COLO829 (cell line): ENCODE measurements around the gene EDC4.
"Not testable (repeated sequence)": the region's sequence is repeated elsewhere in the genome, so short reads cannot be mapped to it uniquely, and the experiment has no call there.

Experiments used
- DNase-seq: peaks from one replicate; pipeline ENCODE4 v3.0.0; 2012; ENCODE audit warnings: low spot score

Gene EDC4

GRCh38 chr16:67872631-67873434 is at the start of gene EDC4:
TSS of gene EDC4 (plus strand) at chr16:67873052. CDS start at chr16:67873262, 210 bp downstream.
- peak; percentile 82 for DNase-seq

GRCh38 chr16:67825119-67825518 is 47.7 kb upstream of the EDC4 start:
- DNase-seq = no peak

- no peak for DNase-seq
Observed at GRCh38 chr16:67825906-67826305, 46.9 kb upstream of the EDC4 start.

GRCh38 chr16:67828651-67829050 is 44.2 kb upstream of the EDC4 start:
- no peak for DNase-seq

GRCh38 chr16:67833030-67833414 is 39.8 kb upstream of the EDC4 start:
- no peak for DNase-seq

GRCh38 chr16:67833415-67834241 is 39.2 kb upstream of the EDC4 start:
- peak; percentile 81 for DNase-seq

GRCh38 chr16:67834242-67834614 is 38.6 kb upstream of the EDC4 start:
- no peak for DNase-seq

- DNase-seq = not testable (repeated sequence)
Observed at GRCh38 chr16:67837190-67837589, 35.7 kb upstream of the EDC4 start.

GRCh38 chr16:67837811-67838210 is 35.0 kb upstream of the EDC4 start:
- DNase-seq = no peak

- DNase-seq = no peak
Observed at GRCh38 chr16:67841198-67841815, 31.5 kb upstream of the EDC4 start.

GRCh38 chr16:67841816-67842508 is 30.9 kb upstream of the EDC4 start, which contains the start of gene THAP11:
TSS of gene THAP11 (plus strand) at chr16:67842320. CDS start at chr16:67842555, 235 bp downstream.
- peak; percentile 86 for DNase-seq

- no peak for DNase-seq
Observed at GRCh38 chr16:67842509-67843342, 30.1 kb upstream of the EDC4 start.

- DNase-seq = no peak
Observed at GRCh38 chr16:67843343-67843765, 29.5 kb upstream of the EDC4 start.

GRCh38 chr16:67844497-67844896 is 28.4 kb upstream of the EDC4 start:
- DNase-seq = no peak

- DNase-seq = no peak
Observed at GRCh38 chr16:67845291-67846062, 27.4 kb upstream of the EDC4 start.

GRCh38 chr16:67846063-67846319 is 26.9 kb upstream of the EDC4 start:
- no peak for DNase-seq

- peak; percentile 74 for DNase-seq
Observed at GRCh38 chr16:67846320-67847063, 26.4 kb upstream of the EDC4 start, which contains the start of gene NUTF2. TSS of gene NUTF2 (plus strand) at chr16:67846933. CDS start at chr16:67865131, 18,198 bp downstream.

GRCh38 chr16:67847064-67847861 is 25.6 kb upstream of the EDC4 start, which contains the start of gene CENPT:
TSS of gene CENPT (minus strand) at chr16:67847693. CDS start at chr16:67833859, 13,834 bp downstream.
- no peak for DNase-seq

GRCh38 chr16:67848118-67848517 is 24.7 kb upstream of the EDC4 start:
- no peak for DNase-seq
